OCI-LY7 (cell line): ENCODE data around the gene FBXW8. TPM values are rescaled to one million over a fixed set of nuclear protein-coding genes. Genes with fewer than 3 reads are reported as not detected.

Experiments used
- BruUV-seq: library from RNA; stranded (reverse); fragments of 400-500 nt; replicated peaks from 2 replicates; lab custom pipeline; 2021; lab: Mats Ljungman, UMichigan
- CTCF ChIA-PET: fragments of 300-600 bp; sonication (Branson Sonifier 250); formaldehyde crosslinking; loops from one replicate; lab custom pipeline; 2022; ENCODE audit warnings: antibody characterized with exemption; ENCODE audit not compliant: unreplicated experiment; lab: Charles Lee
- POLR2A ChIA-PET: fragments of 300-600 bp; sonication (Branson Sonifier 250); formaldehyde crosslinking; loops from one replicate; lab custom pipeline; 2022; ENCODE audit warnings: antibody characterized with exemption; lab: Charles Lee
- DNase-seq: peaks from one replicate; pipeline ENCODE4 v3.0.0-alpha.2; 2015; ENCODE audit warnings: low spot score
- H2AFZ ChIP-seq: fragments of 200-600 bp; sonication (generic), shearing (Covaris generic); 2 replicates; pipeline ENCODE4 v1.6.1; 2014; ENCODE audit warnings: mild to moderate bottlenecking, antibody characterized with exemption, low read length, moderate library complexity
- H3K27ac ChIP-seq: fragments of 200-600 bp; sonication (generic); 2 replicates; pipeline ENCODE4 v1.5.1; 2014; ENCODE audit warnings: mixed run types, low read depth, mild to moderate bottlenecking, moderate library complexity, low read length, inconsistent platforms; ENCODE audit not compliant: poor library complexity, severe bottlenecking
- H3K36me3 ChIP-seq: fragments of 200-600 bp; sonication (generic); 2 replicates; pipeline ENCODE4 v1.6.1; 2014; ENCODE audit warnings: mild to moderate bottlenecking, antibody characterized with exemption, low read length, moderate library complexity, mixed read lengths; ENCODE audit not compliant: insufficient read depth
- H3K4me1 ChIP-seq: fragments of 200-600 bp; sonication (generic); 2 replicates; pipeline ENCODE4 v1.5.1; 2014; ENCODE audit warnings: mild to moderate bottlenecking, low read length; ENCODE audit not compliant: insufficient read depth, poor library complexity, severe bottlenecking
- H3K4me2 ChIP-seq: fragments of 200-600 bp; sonication (generic); 2 replicates; pipeline ENCODE4 v1.6.1; 2014; ENCODE audit warnings: mild to moderate bottlenecking, low read length
- H3K4me3 ChIP-seq: fragments of 200-600 bp; sonication (generic); 2 replicates; pipeline ENCODE4 v1.5.1; 2014; ENCODE audit warnings: mild to moderate bottlenecking, low read depth, low read length; ENCODE audit not compliant: poor library complexity, severe bottlenecking
- H3K79me2 ChIP-seq: fragments of 200-600 bp; sonication (generic); 2 replicates; pipeline ENCODE4 v1.6.1; 2016; ENCODE audit warnings: low read depth, mild to moderate bottlenecking, low read length, moderate library complexity, mixed read lengths; ENCODE audit not compliant: insufficient read depth
- H3K9me2 ChIP-seq: fragments of 200-600 bp; sonication (generic); 2 replicates; pipeline ENCODE4 v1.6.1; 2016; ENCODE audit warnings: mild to moderate bottlenecking, low read length, mixed read lengths; ENCODE audit not compliant: insufficient read depth
- H3K9me3 ChIP-seq: fragments of 200-600 bp; sonication (generic); 2 replicates; pipeline ENCODE4 v1.6.1; 2014; ENCODE audit warnings: mild to moderate bottlenecking, mixed run types, low read length, mixed read lengths
- H4K20me1 ChIP-seq: fragments of 200-600 bp; sonication (generic); 2 replicates; pipeline ENCODE4 v1.6.1; 2014; ENCODE audit warnings: mild to moderate bottlenecking, antibody characterized with exemption, low read length, moderate library complexity, mixed read lengths; ENCODE audit not compliant: insufficient read depth
- EZH2phosphoT487 ChIP-seq: fragments of 200-600 bp; sonication (generic); IDR thresholded peaks from 2 replicates; pipeline ENCODE4 v1.6.1; 2018; ENCODE audit warnings: low read depth, borderline replicate concordance, mild to moderate bottlenecking, mixed run types, antibody characterized with exemption, low read length, moderate library complexity, mixed read lengths
- intact Hi-C: fragments of 100-400 bp; cut with micrococcal nuclease; formaldehyde crosslinking; loops from one replicate; pipeline ENCODE4 v1.10.0; 2022; ENCODE audit not compliant: unreplicated experiment
- total RNA-seq, 2 experiments: library from RNA; depleted of rRNA in 1 of 2; stranded (reverse); fragments of >200 nt in 1 of 2; shearing (Covaris generic) in 1 of 2; gene quantifications; 2 replicates each; pipeline ENCODE4 v1.2.3, GENCODE V29; 2014 to 2022
- TF ChIP-seq, protein P1 (sequence below): fragments of 200-600 bp; sonication (generic); conservative IDR thresholded peaks from 2 replicates; pipeline ENCODE4 v1.5.1; 2014; ENCODE audit warnings: mild to moderate bottlenecking, antibody characterized with exemption, low read length, moderate library complexity, mixed read lengths

Gene FBXW8
- total RNA-seq, 2 experiments from 2014 or later, result 29.8 to 34.0 TPM

DNA sequence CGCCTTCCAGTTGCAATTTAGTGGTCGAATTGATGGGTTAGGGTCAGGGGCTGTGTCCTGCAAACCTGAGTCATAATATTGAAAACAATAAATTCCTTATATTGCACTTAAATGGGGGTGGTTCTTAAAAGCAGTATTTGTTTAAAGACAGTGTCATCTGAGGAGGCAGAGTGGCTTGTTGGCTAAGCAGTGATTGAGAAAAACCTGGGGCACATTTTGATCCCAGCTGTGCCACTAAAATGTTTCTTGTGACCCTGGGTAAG, 48.4 kb downstream of the FBXW8 start:
- no peak for DNase-seq
- Histone ChIP-seq H3K4me2 (no peak overlapping the region), H3K36me3 (0 out of 2 replicates have a peak, but pooled peaks cover 4% of the 10 kb centered on the region), H3K9me2 (no peaks in the 10 kb centered on the region), H3K4me3 (no peak overlapping the region), H4K20me1 (no peaks in the 10 kb centered on the region), H3K9me3 (no peaks in the 10 kb centered on the region), H2AFZ (no peak overlapping the region), H3K27ac (no peak overlapping the region), H3K79me2 (no peaks in the 10 kb centered on the region), H3K4me1 (peaks cover 20% of the 10 kb centered on the region)
- no TSS peak for BruUV-seq
- ChIA-PET CTCF (no interaction called here), POLR2A (interaction anchor here (1.4 kb wide), 1 partner anchor 20 kb away, joined by 5 read pairs; no protein-coding TSS in a partner anchor)
- no peak for TF ChIP-seq EZH2phosphoT487
- TF ChIP-seq, protein P1, sequence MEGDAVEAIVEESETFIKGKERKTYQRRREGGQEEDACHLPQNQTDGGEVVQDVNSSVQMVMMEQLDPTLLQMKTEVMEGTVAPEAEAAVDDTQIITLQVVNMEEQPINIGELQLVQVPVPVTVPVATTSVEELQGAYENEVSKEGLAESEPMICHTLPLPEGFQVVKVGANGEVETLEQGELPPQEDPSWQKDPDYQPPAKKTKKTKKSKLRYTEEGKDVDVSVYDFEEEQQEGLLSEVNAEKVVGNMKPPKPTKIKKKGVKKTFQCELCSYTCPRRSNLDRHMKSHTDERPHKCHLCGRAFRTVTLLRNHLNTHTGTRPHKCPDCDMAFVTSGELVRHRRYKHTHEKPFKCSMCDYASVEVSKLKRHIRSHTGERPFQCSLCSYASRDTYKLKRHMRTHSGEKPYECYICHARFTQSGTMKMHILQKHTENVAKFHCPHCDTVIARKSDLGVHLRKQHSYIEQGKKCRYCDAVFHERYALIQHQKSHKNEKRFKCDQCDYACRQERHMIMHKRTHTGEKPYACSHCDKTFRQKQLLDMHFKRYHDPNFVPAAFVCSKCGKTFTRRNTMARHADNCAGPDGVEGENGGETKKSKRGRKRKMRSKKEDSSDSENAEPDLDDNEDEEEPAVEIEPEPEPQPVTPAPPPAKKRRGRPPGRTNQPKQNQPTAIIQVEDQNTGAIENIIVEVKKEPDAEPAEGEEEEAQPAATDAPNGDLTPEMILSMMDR, result no peak
- intact Hi-C loops, result no loop called here

DNA sequence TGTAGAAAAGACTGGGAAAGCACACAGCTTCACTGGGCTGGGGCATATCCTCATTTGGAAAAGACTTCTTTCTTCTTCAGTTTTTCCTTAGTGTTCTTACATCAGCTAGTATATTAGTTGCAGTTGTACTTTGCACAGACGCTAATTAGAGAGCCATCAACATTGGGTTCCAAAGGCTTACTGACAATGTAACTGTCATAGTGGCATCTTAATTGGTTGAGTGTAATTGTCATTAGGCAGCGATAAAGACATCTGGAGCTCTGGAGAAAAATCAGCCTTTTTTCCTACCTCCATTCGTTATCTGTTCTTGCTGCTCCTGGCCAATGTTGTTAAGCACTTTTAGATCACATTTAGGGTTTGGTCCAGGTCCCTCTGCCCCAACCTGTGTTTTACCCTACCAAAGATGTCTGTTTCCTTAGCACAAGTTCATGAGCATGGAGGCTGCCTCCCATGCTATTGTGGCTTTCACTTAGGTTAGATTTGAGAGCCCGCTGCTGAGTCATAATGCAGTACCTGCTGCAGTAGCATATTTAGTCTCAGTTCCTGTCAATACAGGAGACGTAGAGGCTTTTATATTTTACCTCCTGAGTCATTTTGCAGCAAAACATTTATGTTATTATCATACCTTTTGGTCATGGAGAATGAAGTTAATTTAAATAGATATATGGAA, 49.2 kb downstream of the FBXW8 start:
- POLR2A ChIA-PET, result interaction anchor here (1.4 kb wide), 1 partner anchor 19 kb away, joined by 5 read pairs; no protein-coding TSS in a partner anchor
- DNase-seq, result no peak
- TF ChIP-seq EZH2phosphoT487, result no peak
- TF ChIP-seq, protein P1, result no peak
- Histone ChIP-seq H3K36me3 (peaks cover 12% of the 10 kb centered on the region; the same call in 1 of the 2 replicates), H3K4me3 (no peak overlapping the region), H3K27ac (no peak overlapping the region), H3K4me2 (no peak overlapping the region), H3K9me2 (no peaks in the 10 kb centered on the region), H3K9me3 (no peaks in the 10 kb centered on the region), H2AFZ (no peak overlapping the region), H3K4me1 (peaks cover 19% of the 10 kb centered on the region), H3K79me2 (no peaks in the 10 kb centered on the region), H4K20me1 (no peaks in the 10 kb centered on the region)
- CTCF ChIA-PET, result no interaction called here
- intact Hi-C loops, result no loop called here
- no TSS peak for BruUV-seq

DNA sequence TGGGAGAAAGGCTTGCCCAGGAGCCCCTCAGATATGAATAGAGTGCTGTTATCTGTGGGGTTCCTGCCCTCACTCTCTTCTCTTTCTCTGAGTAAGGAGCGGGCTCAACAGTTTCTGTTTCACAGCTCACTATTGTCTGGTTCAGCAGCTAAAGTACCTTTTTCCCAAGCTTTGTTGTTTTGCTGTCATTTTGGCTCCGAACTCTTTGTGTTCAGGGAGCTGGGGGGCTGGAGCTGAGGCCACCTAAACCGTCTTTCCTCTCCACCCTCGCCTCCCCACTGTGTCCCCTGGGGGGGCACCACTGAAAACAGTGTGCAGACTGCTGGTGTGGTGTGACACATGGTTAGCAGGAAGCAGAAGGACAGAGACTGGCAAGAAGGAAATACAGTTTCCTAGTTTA, 51.4 kb downstream of the FBXW8 start:
- no peak for TF ChIP-seq EZH2phosphoT487
- TF ChIP-seq, protein P1, result no peak
- no peak overlapping the region for H3K4me3 ChIP-seq
- no peaks in the 10 kb centered on the region for H3K9me3 ChIP-seq
- peak overlapping the region; percentile 4 for H3K27ac ChIP-seq
- no peaks in the 10 kb centered on the region for H4K20me1 ChIP-seq
- H3K4me2 ChIP-seq, result peak overlapping the region; percentile 55
- peak; percentile 36 for DNase-seq
- H3K79me2 ChIP-seq, result no peaks in the 10 kb centered on the region
- intact Hi-C loops, result no loop called here
- BruUV-seq, result no TSS peak
- H3K9me2 ChIP-seq, result no peaks in the 10 kb centered on the region
- ChIA-PET POLR2A (interaction anchor here (0.6 to 0.8 kb wide), 3 partner anchors 17 to 39 kb away, joined by 3 to 4 read pairs (median 3); no protein-coding TSS in a partner anchor), CTCF (interaction anchor here (0.8 kb wide), 1 partner anchor 26 kb away, joined by 4 read pairs; no protein-coding TSS in a partner anchor)
- H3K36me3 ChIP-seq, result peaks cover 18% of the 10 kb centered on the region
- H3K4me1 ChIP-seq, result peaks cover 11% of the 10 kb centered on the region
- H2AFZ ChIP-seq, result peak overlapping the region; percentile 46; the same call in 1 of the 2 replicates
